HCT116 (cell line): ENCODE measurements around the gene RPRD1B. TPM values are rescaled to one million over a fixed set of nuclear protein-coding genes. Genes with fewer than 3 reads are reported as not detected.

ENCODE experiments used
- ATAC-seq: fragments of 200-7000 bp; cut with Tn5 transposase; 2 replicates; pipeline ENCODE4 v1.9.1; 2020; ENCODE audit warnings: mild to moderate bottlenecking, moderate library complexity
- BruUV-seq: library from RNA; stranded (reverse); fragments of 400-500 nt; replicated peaks from 2 replicates; lab custom pipeline; 2021; lab: Mats Ljungman, UMichigan
- CTCF ChIA-PET: fragments of 300-600 bp; sonication (Branson Sonifier 250); formaldehyde crosslinking; loops from one replicate; lab custom pipeline; 2021; ENCODE audit warnings: antibody characterized with exemption; lab: Charles Lee
- POLR2A ChIA-PET: fragments of 300-600, 350-600 bp; sonication (Branson Sonifier 250); formaldehyde crosslinking; loops from one replicate; lab custom pipeline; 2021; ENCODE audit warnings: antibody characterized with exemption; lab: Charles Lee
- RAD21 ChIA-PET, 2 experiments: fragments of 300-600 bp; sonication (Branson Sonifier 250); formaldehyde crosslinking; loops; one replicate each; lab custom pipeline; 2023; ENCODE audit warnings: low total read pairs in 2 of 2; ENCODE audit not compliant: uncharacterized antibody in 2 of 2, unreplicated experiment in 2 of 2, low non-redundant PET in 1 of 2; lab: Charles Lee
- DNase-seq: peaks from one replicate; pipeline ENCODE4 v3.0.0-alpha.2; 2010; ENCODE audit warnings: low read depth, low spot score
- H2AFZ ChIP-seq: fragments of 200-600 bp; shearing (Covaris generic), sonication (generic); 2 replicates; pipeline ENCODE4 v1.6.1; 2017; ENCODE audit warnings: low read depth, mixed run types, mixed read lengths, antibody characterized with exemption, low read length; ENCODE audit not compliant: poor library complexity, severe bottlenecking
- H3K27ac ChIP-seq: 2 replicates; pipeline ENCODE4 v1.5.1; 2012; ENCODE audit warnings: low read depth, low read length
- H3K27me3 ChIP-seq: fragments of 200-600 bp; sonication (generic); 2 replicates; pipeline ENCODE4 v1.6.1; 2016; ENCODE audit warnings: mixed run types, low read length, mixed read lengths; ENCODE audit not compliant: insufficient read depth
- H3K36me3 ChIP-seq, 2 experiments: fragments of 200-500 bp in 1 of 2; fragments of 200-600 bp in 1 of 2; sonication (Bioruptor generic) in 1 of 2; sonication (generic) in 1 of 2; 2 replicates each; pipeline versions ENCODE4 v1.5.1 to v1.6.1; 2014 to 2016; ENCODE audit warnings: low read length in 2 of 2, inconsistent platforms in 1 of 2, mixed read lengths in 1 of 2, mixed run types in 1 of 2; ENCODE audit not compliant: insufficient read depth in 2 of 2, control insufficient read depth in 1 of 2
- H3K4me1 ChIP-seq, 2 experiments: fragments of 200-600 bp in 1 of 2; sonication (generic) in 1 of 2; 2 replicates each; pipeline versions ENCODE4 v1.5.1 to v1.6.1; 2012 to 2017; ENCODE audit warnings: low read length in 2 of 2, inconsistent platforms in 1 of 2, mild to moderate bottlenecking in 1 of 2, mixed read lengths in 1 of 2, mixed run types in 1 of 2, moderate library complexity in 1 of 2; ENCODE audit not compliant: insufficient read depth in 2 of 2, control insufficient read depth in 1 of 2
- H3K4me2 ChIP-seq: fragments of 200-600 bp; sonication (generic); 2 replicates; pipeline ENCODE4 v1.6.1; 2017; ENCODE audit warnings: mixed run types, low read length, mixed read lengths
- H3K4me3 ChIP-seq, 2 experiments: fragments of 200-600 bp in 1 of 2; sonication (generic) in 1 of 2; replicated peaks in 1 of 2; 2 replicates each; pipeline ENCODE4 v1.5.1; 2011 to 2016; ENCODE audit warnings: low read length in 2 of 2, control low read depth in 1 of 2, low read depth in 1 of 2, mild to moderate bottlenecking in 1 of 2, mixed read lengths in 1 of 2, mixed run types in 1 of 2
- H3K79me2 ChIP-seq: fragments of 200-600 bp; sonication (generic); 2 replicates; pipeline ENCODE4 v1.6.1; 2017; ENCODE audit warnings: mild to moderate bottlenecking, mixed run types, low read length, moderate library complexity, mixed read lengths; ENCODE audit not compliant: insufficient read depth
- H3K9ac ChIP-seq: fragments of 200-600 bp; sonication (generic); 2 replicates; pipeline ENCODE4 v1.6.1; 2016; ENCODE audit warnings: low read length, mixed read lengths
- H3K9me2 ChIP-seq: fragments of 200-600 bp; sonication (generic), shearing (Covaris generic); 2 replicates; pipeline ENCODE4 v1.6.1; 2017; ENCODE audit warnings: mixed run types, mild to moderate bottlenecking, moderate library complexity; ENCODE audit not compliant: insufficient read depth
- H3K9me3 ChIP-seq, 2 experiments: fragments of 200-500 bp in 1 of 2; fragments of 200-600 bp in 1 of 2; sonication (Bioruptor generic) in 1 of 2; sonication (generic) in 1 of 2; 2 replicates each; pipeline ENCODE4 v1.6.1; 2014 to 2017; ENCODE audit warnings: low read length in 2 of 2, mixed read lengths in 2 of 2, inconsistent platforms in 1 of 2, low read depth in 1 of 2, mild to moderate bottlenecking in 1 of 2, mixed run types in 1 of 2, moderate library complexity in 1 of 2; ENCODE audit not compliant: control insufficient read depth in 1 of 2, insufficient read depth in 1 of 2
- H4K20me1 ChIP-seq: fragments of 200-600 bp; sonication (generic), shearing (Covaris generic); 2 replicates; pipeline ENCODE4 v1.6.1; 2017; ENCODE audit warnings: mixed run types, mild to moderate bottlenecking, moderate library complexity; ENCODE audit not compliant: insufficient read depth
- CBX3 ChIP-seq: IDR thresholded peaks from 2 replicates; pipeline ENCODE4 v1.6.1; 2012; ENCODE audit warnings: low read depth
- EGR1 ChIP-seq: IDR thresholded peaks from 2 replicates; pipeline ENCODE4 v1.6.1; 2012; ENCODE audit warnings: low read depth
- ELF1 ChIP-seq: IDR thresholded peaks from 2 replicates; pipeline ENCODE4 v1.6.1; 2012; ENCODE audit warnings: low read depth, borderline replicate concordance
- EZH2 ChIP-seq: fragments of 200-600 bp; sonication (generic); IDR thresholded peaks from 2 replicates; pipeline ENCODE4 v1.6.1; 2017; ENCODE audit warnings: antibody characterized with exemption, mixed run types
- FOSL1 ChIP-seq: IDR thresholded peaks from 2 replicates; pipeline ENCODE4 v1.6.1; 2012; ENCODE audit warnings: low read depth
- JUND ChIP-seq: IDR thresholded peaks from 2 replicates; pipeline ENCODE4 v1.6.1; 2012
- POLR2A ChIP-seq: IDR thresholded peaks from 2 replicates; pipeline ENCODE4 v1.7.0; 2011; ENCODE audit warnings: borderline replicate concordance; ENCODE audit not compliant: insufficient read depth, insufficient read length; ENCODE audit errors: extremely low read depth
- POLR2AphosphoS5 ChIP-seq: IDR thresholded peaks from 2 replicates; pipeline ENCODE4 v1.6.1; 2011; ENCODE audit warnings: mild to moderate bottlenecking, low read depth, low read length, moderate library complexity
- RAD21 ChIP-seq: IDR thresholded peaks from 2 replicates; pipeline ENCODE4 v1.6.1; 2012; ENCODE audit warnings: low read depth, mild to moderate bottlenecking
- SIN3A ChIP-seq: IDR thresholded peaks from 2 replicates; pipeline ENCODE4 v1.6.1; 2012; ENCODE audit warnings: low read depth
- SP1 ChIP-seq: IDR thresholded peaks from 2 replicates; pipeline ENCODE4 v1.6.1; 2012; ENCODE audit warnings: low read depth
- SRF ChIP-seq: IDR thresholded peaks from 2 replicates; pipeline ENCODE4 v1.6.1; 2012; ENCODE audit warnings: low read depth
- YY1 ChIP-seq: IDR thresholded peaks from 2 replicates; pipeline ENCODE4 v1.6.1; 2011; ENCODE audit warnings: low read length, low read depth, moderate library complexity, mild to moderate bottlenecking; ENCODE audit not compliant: insufficient replicate concordance; ENCODE audit errors: extremely low read depth
- ZFX ChIP-seq: fragments of 450-650 bp; IDR thresholded peaks from 2 replicates; pipeline ENCODE4 v1.6.1; 2017
- ZNF274 ChIP-seq: fragments of 200-500 bp; sonication (Bioruptor generic); IDR thresholded peaks from 2 replicates; pipeline ENCODE4 v1.6.1; 2014; ENCODE audit warnings: mild to moderate bottlenecking, low read depth, low read length, inconsistent platforms
- intact Hi-C: fragments of 100-400 bp; cut with micrococcal nuclease; formaldehyde crosslinking; loops from 2 replicates; pipeline ENCODE4 v1.10.0; 2022
- total RNA-seq: library from RNA; stranded (reverse); gene quantifications from one replicate; pipeline ENCODE4 v1.2.1, GENCODE V29; 2021; ENCODE audit not compliant: unreplicated experiment
- TF ChIP-seq, protein P1 (sequence below), 3 experiments: fragments of 200-600 bp in 1 of 3; sonication (generic) in 1 of 3; IDR thresholded peaks in 2 of 3; conservative IDR thresholded peaks in 1 of 3; 2 replicates each; pipeline ENCODE4 v1.5.1; 2012 to 2017; ENCODE audit warnings: low read depth in 2 of 3, low read length in 2 of 3, antibody characterized with exemption in 1 of 3, borderline replicate concordance in 1 of 3, control low read depth in 1 of 3, mild to moderate bottlenecking in 1 of 3, mixed read lengths in 1 of 3, mixed run types in 1 of 3, moderate library complexity in 1 of 3; ENCODE audit not compliant: insufficient read depth in 1 of 3
- TF ChIP-seq, protein P2 (sequence below): IDR thresholded peaks from 2 replicates; pipeline ENCODE4 v1.6.1; 2012
- TF ChIP-seq, protein P3 (sequence below): IDR thresholded peaks from 2 replicates; pipeline ENCODE4 v1.6.1; 2011; ENCODE audit warnings: mild to moderate bottlenecking, low read length, moderate library complexity; ENCODE audit not compliant: insufficient replicate concordance; ENCODE audit errors: extremely low read depth
- TF ChIP-seq, protein P4 (sequence below): IDR thresholded peaks from 2 replicates; pipeline ENCODE4 v1.6.1; 2012

RPRD1B gene
- total RNA-seq, 1 experiment from 2014 or later, result 30.7 TPM

DNA sequence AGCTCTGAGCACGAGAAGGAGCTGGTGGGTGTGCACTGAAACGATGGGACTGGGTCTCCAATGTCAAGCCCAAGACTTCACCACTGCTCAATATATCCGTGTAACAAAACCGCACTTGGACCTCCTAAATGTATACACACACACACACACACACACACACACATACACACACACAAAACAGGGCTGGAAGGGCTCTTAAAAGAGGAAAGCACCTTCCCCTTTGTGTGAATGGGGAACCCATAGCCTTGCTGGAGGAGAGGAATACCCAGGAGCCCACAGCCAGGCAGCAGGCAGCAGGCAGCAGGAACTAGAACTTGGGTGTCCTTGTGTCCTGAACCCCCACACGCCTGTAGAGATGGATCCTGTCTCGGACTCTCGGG lies 101.7 kb downstream of the RPRD1B start:
- 0 out of 2 replicates have a peak overlapping the region, but pooled peaks have one; percentile 27 for H3K4me2 ChIP-seq
- no peaks in the 10 kb centered on the region for H4K20me1 ChIP-seq
- no peaks in the 10 kb centered on the region for H3K9me3 ChIP-seq
- no peaks in the 10 kb centered on the region for H3K27me3 ChIP-seq
- POLR2A ChIA-PET, result no interaction called here
- no peak overlapping the region for H3K9ac ChIP-seq
- ATAC-seq, result no peak
- peaks cover 21 to 24% of the 10 kb centered on the region in 2 experiments for H3K4me1 ChIP-seq
- no peaks in the 10 kb centered on the region for H3K36me3 ChIP-seq
- RAD21 ChIA-PET, result no interaction called here
- no peaks in the 10 kb centered on the region for H3K79me2 ChIP-seq
- no peak overlapping the region for H3K4me3 ChIP-seq
- no TSS peak for BruUV-seq
- intact Hi-C loops, result no loop called here
- H3K27ac ChIP-seq, result peak overlapping the region; percentile 3; the same call in 1 of the 2 replicates
- CTCF ChIA-PET, result no interaction called here
- no peak for TF ChIP-seq EZH2
- TF ChIP-seq RAD21, result no peak
- TF ChIP-seq CBX3, result no peak
- TF ChIP-seq ZFX, result no peak
- TF ChIP-seq, protein P1, sequence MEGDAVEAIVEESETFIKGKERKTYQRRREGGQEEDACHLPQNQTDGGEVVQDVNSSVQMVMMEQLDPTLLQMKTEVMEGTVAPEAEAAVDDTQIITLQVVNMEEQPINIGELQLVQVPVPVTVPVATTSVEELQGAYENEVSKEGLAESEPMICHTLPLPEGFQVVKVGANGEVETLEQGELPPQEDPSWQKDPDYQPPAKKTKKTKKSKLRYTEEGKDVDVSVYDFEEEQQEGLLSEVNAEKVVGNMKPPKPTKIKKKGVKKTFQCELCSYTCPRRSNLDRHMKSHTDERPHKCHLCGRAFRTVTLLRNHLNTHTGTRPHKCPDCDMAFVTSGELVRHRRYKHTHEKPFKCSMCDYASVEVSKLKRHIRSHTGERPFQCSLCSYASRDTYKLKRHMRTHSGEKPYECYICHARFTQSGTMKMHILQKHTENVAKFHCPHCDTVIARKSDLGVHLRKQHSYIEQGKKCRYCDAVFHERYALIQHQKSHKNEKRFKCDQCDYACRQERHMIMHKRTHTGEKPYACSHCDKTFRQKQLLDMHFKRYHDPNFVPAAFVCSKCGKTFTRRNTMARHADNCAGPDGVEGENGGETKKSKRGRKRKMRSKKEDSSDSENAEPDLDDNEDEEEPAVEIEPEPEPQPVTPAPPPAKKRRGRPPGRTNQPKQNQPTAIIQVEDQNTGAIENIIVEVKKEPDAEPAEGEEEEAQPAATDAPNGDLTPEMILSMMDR (IDR thresholded peaks at IDR 0.05 in 2 of 3, conservative IDR thresholded peaks at IDR 0.05 in 1 of 3; ENCODE audit: borderline replicate concordance in 1 of 3, insufficient read depth in 1 of 3, low read depth in 2 of 3, low read length in 2 of 3), result no peak
- no peak for TF ChIP-seq EGR1
- no peak for TF ChIP-seq SP1
- TF ChIP-seq ELF1, result no peak
- TF ChIP-seq POLR2A, result no peak
- no peak for TF ChIP-seq POLR2AphosphoS5
- TF ChIP-seq SRF, result no peak
- TF ChIP-seq YY1, result no peak
- TF ChIP-seq, protein P2, sequence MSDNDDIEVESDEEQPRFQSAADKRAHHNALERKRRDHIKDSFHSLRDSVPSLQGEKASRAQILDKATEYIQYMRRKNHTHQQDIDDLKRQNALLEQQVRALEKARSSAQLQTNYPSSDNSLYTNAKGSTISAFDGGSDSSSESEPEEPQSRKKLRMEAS, result no peak
- TF ChIP-seq, protein P3, sequence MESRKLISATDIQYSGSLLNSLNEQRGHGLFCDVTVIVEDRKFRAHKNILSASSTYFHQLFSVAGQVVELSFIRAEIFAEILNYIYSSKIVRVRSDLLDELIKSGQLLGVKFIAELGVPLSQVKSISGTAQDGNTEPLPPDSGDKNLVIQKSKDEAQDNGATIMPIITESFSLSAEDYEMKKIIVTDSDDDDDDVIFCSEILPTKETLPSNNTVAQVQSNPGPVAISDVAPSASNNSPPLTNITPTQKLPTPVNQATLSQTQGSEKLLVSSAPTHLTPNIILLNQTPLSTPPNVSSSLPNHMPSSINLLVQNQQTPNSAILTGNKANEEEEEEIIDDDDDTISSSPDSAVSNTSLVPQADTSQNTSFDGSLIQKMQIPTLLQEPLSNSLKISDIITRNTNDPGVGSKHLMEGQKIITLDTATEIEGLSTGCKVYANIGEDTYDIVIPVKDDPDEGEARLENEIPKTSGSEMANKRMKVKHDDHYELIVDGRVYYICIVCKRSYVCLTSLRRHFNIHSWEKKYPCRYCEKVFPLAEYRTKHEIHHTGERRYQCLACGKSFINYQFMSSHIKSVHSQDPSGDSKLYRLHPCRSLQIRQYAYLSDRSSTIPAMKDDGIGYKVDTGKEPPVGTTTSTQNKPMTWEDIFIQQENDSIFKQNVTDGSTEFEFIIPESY, result no peak
- TF ChIP-seq FOSL1, result no peak
- no peak for TF ChIP-seq SIN3A
- no peak for TF ChIP-seq ZNF274
- TF ChIP-seq JUND, result no peak
- TF ChIP-seq, protein P4, sequence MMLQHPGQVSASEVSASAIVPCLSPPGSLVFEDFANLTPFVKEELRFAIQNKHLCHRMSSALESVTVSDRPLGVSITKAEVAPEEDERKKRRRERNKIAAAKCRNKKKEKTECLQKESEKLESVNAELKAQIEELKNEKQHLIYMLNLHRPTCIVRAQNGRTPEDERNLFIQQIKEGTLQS, result no peak
- H3K9me2 ChIP-seq, result no peaks in the 10 kb centered on the region
- DNase-seq, result no peak
- H2AFZ ChIP-seq, result no peak overlapping the region
